Prostate gland (tissue), 2 donors: ENCODE data around the gene PRICKLE2. TPM values are rescaled to one million over a fixed set of nuclear protein-coding genes. Genes with fewer than 3 reads are reported as not detected.

Experiments used
- DNase-seq: peaks from one replicate; pipeline ENCODE4 v3.0.0-alpha.2; 2019; ENCODE audit warnings: low spot score
- H3K27ac ChIP-seq, 2 donors: fragments of 200-600 bp; sonication (generic); 2 replicates each; pipeline ENCODE4 v1.5.1; 2017 to 2019
- H3K27me3 ChIP-seq: fragments of 200-600 bp; sonication (generic); replicated peaks from 2 replicates; pipeline ENCODE4 v1.5.1; 2019; ENCODE audit not compliant: insufficient read depth
- H3K36me3 ChIP-seq, 2 donors: fragments of 200-600 bp; sonication (generic); 1 replicate in 1 of 2; 2 replicates in 1 of 2; pipeline versions ENCODE4 v1.5.1 to v1.8.1; 2017 to 2019
- H3K4me1 ChIP-seq: fragments of 200-600 bp; sonication (generic); replicated peaks from 2 replicates; pipeline ENCODE4 v1.5.1; 2019
- H3K4me3 ChIP-seq, 2 donors: fragments of 200-600 bp; sonication (generic); 2 replicates each; pipeline ENCODE4 v1.5.1; 2017 to 2019
- H3K9me3 ChIP-seq: fragments of 200-600 bp; sonication (generic); 2 replicates; pipeline ENCODE4 v1.5.1; 2017
- CTCF ChIP-seq, 4 experiments: fragments of 200-600 bp in 2 of 4; fragments of 450-650 bp in 2 of 4; sonication (generic) in 2 of 4; IDR thresholded peaks; 1 replicate in 3 of 4; 2 replicates in 1 of 4; pipeline ENCODE4 v1.5.1; 2016 to 2019; ENCODE audit warnings: antibody characterized with exemption in 4 of 4, mild to moderate bottlenecking in 2 of 4, moderate library complexity in 2 of 4
- POLR2A ChIP-seq: fragments of 450-650 bp; IDR thresholded peaks from one replicate; pipeline ENCODE4 v1.6.1; 2016; ENCODE audit warnings: antibody characterized with exemption, mild to moderate bottlenecking
- POLR2AphosphoS5 ChIP-seq: sonication (generic); formaldehyde crosslinking; IDR thresholded peaks from one replicate; pipeline ENCODE4 v1.6.1; 2017; ENCODE audit warnings: antibody characterized with exemption
- WGBS: methylation state at CpG from one replicate; pipeline ENCODE4 v1.1.5; 2018; 5-methylcytosine and 5-hydroxymethylcytosine counted together
- intact Hi-C: fragments of 100-400 bp; cut with DNase I; formaldehyde crosslinking; loops from one replicate; pipeline ENCODE4 v1.14.2; 2022
- total RNA-seq, 2 donors: library from RNA; depleted of rRNA; stranded (reverse); fragments of >200 nt; gene quantifications; one replicate each; pipeline ENCODE4 v1.1.0, GENCODE V29; 2016

The PRICKLE2 gene
- total RNA-seq, 2 donors from 2014 or later = 11.9 to 21.0 TPM

- Histone ChIP-seq H3K27me3 (no peaks in the 10 kb centered on the region), H3K36me3 (no peaks in the 10 kb centered on the region), H3K9me3 (no peaks in the 10 kb centered on the region), H3K4me1 (no peaks in the 10 kb centered on the region), H3K4me3 (no peak overlapping the region), H3K27ac (no peak overlapping the region)
- no peak for DNase-seq
- WGBS = 77% methylated on average over 3 of the region's 3 CpGs
- intact Hi-C loops = loop anchor here (5.0 kb wide), 1 partner anchor 83 kb away; no protein-coding TSS in a partner anchor
- TF ChIP-seq CTCF (IDR thresholded peaks at IDR 0.05) (no peak), POLR2AphosphoS5 (no peak), POLR2A (no peak)
These were observed 40.6 kb downstream of the PRICKLE2 start for GRCh38 chr3:64184621-64185020.

GRCh38 chr3:64179860-64180259 lies 45.4 kb downstream of the PRICKLE2 start:
- H3K27ac ChIP-seq = no peak overlapping the region
- intact Hi-C loops = no loop called here

GRCh38 chr3:64179249-64179648 lies 46.0 kb downstream of the PRICKLE2 start:
- H3K36me3 ChIP-seq = no peaks in the 10 kb centered on the region
- DNase-seq = no peak
- WGBS = 98% methylated on average over 4 of the region's 4 CpGs
- H3K4me1 ChIP-seq = no peaks in the 10 kb centered on the region
- no peaks in the 10 kb centered on the region for H3K27me3 ChIP-seq
- H3K4me3 ChIP-seq = no peak overlapping the region
- peak overlapping the region in 1 of 2 donors; percentile 17 for H3K27ac ChIP-seq
- H3K9me3 ChIP-seq = no peaks in the 10 kb centered on the region
- intact Hi-C loops = no loop called here
- TF ChIP-seq CTCF (IDR thresholded peaks at IDR 0.05) (no peak), POLR2A (no peak), POLR2AphosphoS5 (no peak)

More at GRCh38 chr3:64179860-64180259, 45.4 kb downstream of the PRICKLE2 start:
- no peaks in the 10 kb centered on the region for H3K9me3 ChIP-seq
- WGBS = 95% methylated on average over 1 of the region's 1 CpG
- no peaks in the 10 kb centered on the region for H3K4me1 ChIP-seq
- no peak for DNase-seq
- H3K36me3 ChIP-seq = no peaks in the 10 kb centered on the region
- no peaks in the 10 kb centered on the region for H3K27me3 ChIP-seq
- TF ChIP-seq POLR2AphosphoS5 = no peak
- TF ChIP-seq CTCF (IDR thresholded peaks at IDR 0.05) = no peak
- no peak for TF ChIP-seq POLR2A
- H3K4me3 ChIP-seq = no peak overlapping the region

- TF ChIP-seq CTCF (IDR thresholded peaks at IDR 0.05) = no peak
- no peak for TF ChIP-seq POLR2A
- TF ChIP-seq POLR2AphosphoS5 = peak; percentile 63
These were observed 46.8 kb downstream of the PRICKLE2 start for GRCh38 chr3:64178419-64178818.

GRCh38 chr3:64176461-64176996 lies 48.7 kb downstream of the PRICKLE2 start:
- Histone ChIP-seq H3K36me3 (no peaks in the 10 kb centered on the region), H3K27me3 (no peaks in the 10 kb centered on the region), H3K4me3 (no peak overlapping the region), H3K9me3 (no peaks in the 10 kb centered on the region), H3K4me1 (no peaks in the 10 kb centered on the region), H3K27ac (no peak overlapping the region)
- intact Hi-C loops = no loop called here
- no peak for DNase-seq
- TF ChIP-seq CTCF (IDR thresholded peaks at IDR 0.05) (no peak), POLR2A (no peak), POLR2AphosphoS5 (no peak)
- 91% methylated on average over 4 of the region's 4 CpGs for WGBS

More at GRCh38 chr3:64178419-64178818, 46.8 kb downstream of the PRICKLE2 start:
- H3K4me1 ChIP-seq = no peaks in the 10 kb centered on the region
- no peak for DNase-seq
- no peaks in the 10 kb centered on the region for H3K27me3 ChIP-seq
- H3K27ac ChIP-seq = no peak overlapping the region
- no peaks in the 10 kb centered on the region for H3K9me3 ChIP-seq
- intact Hi-C loops = no loop called here
- no peak overlapping the region for H3K4me3 ChIP-seq
- no peaks in the 10 kb centered on the region for H3K36me3 ChIP-seq
- WGBS = 57% methylated on average over 2 of the region's 2 CpGs
